ENCODE measurements around the gene TEX12. TPM values are rescaled to one million over a fixed set of nuclear protein-coding genes. Genes with fewer than 3 reads are reported as not detected.

The TEX12 gene
- total RNA-seq, 1 experiment from 2014 or later: not detected

DNA sequence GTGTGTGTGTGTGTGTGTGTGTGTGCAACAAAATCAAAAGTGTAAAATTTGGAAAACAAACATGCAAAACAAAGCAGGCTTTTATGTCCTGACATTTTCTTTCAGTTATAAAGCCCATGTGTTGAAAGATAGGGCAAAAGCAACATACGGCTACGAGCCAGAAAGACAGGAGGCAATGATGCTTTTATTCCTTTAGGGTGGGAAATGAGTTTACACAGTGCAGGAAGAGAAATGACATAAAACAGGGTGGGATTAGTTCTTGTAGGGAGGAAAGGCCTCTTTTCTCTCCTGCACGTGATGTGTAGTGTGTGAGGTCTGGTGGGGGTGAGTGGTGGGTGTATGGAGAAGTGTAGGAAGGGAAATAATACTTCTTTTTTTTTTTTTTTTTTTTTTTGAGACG is 32.7 kb upstream of the TEX12 start:
- no peaks in the 10 kb centered on the region for H3K79me2 ChIP-seq (ENCODE audit: low read length)
- H3K9ac ChIP-seq (ENCODE audit: low read length): no peak overlapping the region

DNA sequence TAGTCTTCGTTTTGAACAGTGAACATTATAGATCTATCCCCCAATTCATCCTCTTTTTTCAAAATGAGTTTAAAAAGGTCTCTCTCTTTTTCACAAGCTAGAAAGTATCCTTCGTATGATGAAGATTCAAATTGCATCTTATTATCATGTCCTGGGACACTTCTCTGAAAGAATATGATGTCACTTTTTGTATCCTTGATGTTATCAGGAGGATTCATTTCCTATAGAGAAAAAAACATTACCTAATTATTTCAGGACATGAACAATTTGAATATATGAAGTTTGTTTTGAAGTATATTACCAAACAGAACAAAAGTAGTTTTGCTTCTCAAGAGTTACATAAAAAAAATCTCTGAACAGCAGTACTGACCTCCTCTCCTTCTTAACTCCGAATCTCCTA is 23.6 kb upstream of the TEX12 start:
- no peaks in the 10 kb centered on the region for H3K36me3 ChIP-seq (ENCODE audit: insufficient read depth, low read length)
- H3K79me2 ChIP-seq (ENCODE audit: low read length): no peaks in the 10 kb centered on the region
- H3K9me3 ChIP-seq (ENCODE audit: low read length): no peaks in the 10 kb centered on the region
- H2AFZ ChIP-seq (ENCODE audit: low read length): no peak overlapping the region
- no peak overlapping the region for H3K27ac ChIP-seq (ENCODE audit: low read length)
- no peaks in the 10 kb centered on the region for H4K20me1 ChIP-seq (ENCODE audit: insufficient read depth, low read depth, low read length)
- H3K9ac ChIP-seq (ENCODE audit: low read length): no peak overlapping the region
- no peak overlapping the region for H3K4me2 ChIP-seq (ENCODE audit: low read depth, low read length, poor library complexity, severe bottlenecking)
- DNase-seq: no peak
- no peaks in the 10 kb centered on the region for H3K9me2 ChIP-seq (replicated peaks; ENCODE audit: insufficient read depth, low read length)
- H3K27me3 ChIP-seq (ENCODE audit: low read length): no peaks in the 10 kb centered on the region
- H3K4me1 ChIP-seq (ENCODE audit: low read length): no peaks in the 10 kb centered on the region
- no peak overlapping the region for H3K4me3 ChIP-seq (ENCODE audit: low read length)

More for the DNA sequence above, 32.7 kb upstream of the TEX12 start:
- H3K27me3 ChIP-seq (ENCODE audit: low read length): no peaks in the 10 kb centered on the region
- H4K20me1 ChIP-seq (ENCODE audit: insufficient read depth, low read depth, low read length): no peaks in the 10 kb centered on the region
- no peak overlapping the region for H3K4me3 ChIP-seq (ENCODE audit: low read length)
- H3K4me1 ChIP-seq (ENCODE audit: low read length): no peaks in the 10 kb centered on the region
- H3K4me2 ChIP-seq (ENCODE audit: low read depth, low read length, poor library complexity, severe bottlenecking): no peak overlapping the region
- H2AFZ ChIP-seq (ENCODE audit: low read length): no peak overlapping the region
- DNase-seq: no peak
- H3K9me3 ChIP-seq (ENCODE audit: low read length): no peaks in the 10 kb centered on the region
- no peak overlapping the region for H3K27ac ChIP-seq (ENCODE audit: low read length)
- no peaks in the 10 kb centered on the region for H3K36me3 ChIP-seq (ENCODE audit: insufficient read depth, low read length)
- no peaks in the 10 kb centered on the region for H3K9me2 ChIP-seq (replicated peaks; ENCODE audit: insufficient read depth, low read length)

DNA sequence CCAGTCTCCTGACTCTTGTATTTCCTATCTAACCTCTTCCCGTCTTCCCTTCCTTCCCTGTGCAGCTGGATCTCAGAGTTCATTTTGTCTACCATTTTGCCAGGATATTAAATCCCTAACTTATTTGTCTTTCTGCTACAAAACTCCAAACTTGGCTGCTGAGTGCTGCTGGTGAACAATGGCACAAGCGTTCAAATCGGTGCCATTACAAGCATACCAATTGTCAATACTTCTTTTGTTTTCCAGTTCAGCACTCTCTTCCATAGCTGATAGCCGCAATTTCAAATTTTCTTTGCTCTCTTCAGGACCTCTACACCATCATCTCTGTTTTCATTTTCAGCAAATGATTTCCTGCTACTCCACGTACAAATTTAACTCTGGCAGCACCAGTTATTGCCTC is 16.7 kb upstream of the TEX12 start:
- Histone ChIP-seq H2AFZ (ENCODE audit: low read length) (no peak overlapping the region), H3K4me3 (ENCODE audit: low read length) (no peak overlapping the region), H3K79me2 (ENCODE audit: low read length) (no peaks in the 10 kb centered on the region), H3K9me2 (replicated peaks; ENCODE audit: insufficient read depth, low read length) (no peaks in the 10 kb centered on the region), H4K20me1 (ENCODE audit: insufficient read depth, low read depth, low read length) (no peaks in the 10 kb centered on the region), H3K4me2 (ENCODE audit: low read depth, low read length, poor library complexity, severe bottlenecking) (no peak overlapping the region), H3K27ac (ENCODE audit: low read length) (no peak overlapping the region), H3K27me3 (ENCODE audit: low read length) (no peaks in the 10 kb centered on the region), H3K4me1 (ENCODE audit: low read length) (no peaks in the 10 kb centered on the region), H3K9me3 (ENCODE audit: low read length) (no peaks in the 10 kb centered on the region), H3K9ac (ENCODE audit: low read length) (no peak overlapping the region), H3K36me3 (ENCODE audit: insufficient read depth, low read length) (no peaks in the 10 kb centered on the region)
- DNase-seq: no peak

DNA sequence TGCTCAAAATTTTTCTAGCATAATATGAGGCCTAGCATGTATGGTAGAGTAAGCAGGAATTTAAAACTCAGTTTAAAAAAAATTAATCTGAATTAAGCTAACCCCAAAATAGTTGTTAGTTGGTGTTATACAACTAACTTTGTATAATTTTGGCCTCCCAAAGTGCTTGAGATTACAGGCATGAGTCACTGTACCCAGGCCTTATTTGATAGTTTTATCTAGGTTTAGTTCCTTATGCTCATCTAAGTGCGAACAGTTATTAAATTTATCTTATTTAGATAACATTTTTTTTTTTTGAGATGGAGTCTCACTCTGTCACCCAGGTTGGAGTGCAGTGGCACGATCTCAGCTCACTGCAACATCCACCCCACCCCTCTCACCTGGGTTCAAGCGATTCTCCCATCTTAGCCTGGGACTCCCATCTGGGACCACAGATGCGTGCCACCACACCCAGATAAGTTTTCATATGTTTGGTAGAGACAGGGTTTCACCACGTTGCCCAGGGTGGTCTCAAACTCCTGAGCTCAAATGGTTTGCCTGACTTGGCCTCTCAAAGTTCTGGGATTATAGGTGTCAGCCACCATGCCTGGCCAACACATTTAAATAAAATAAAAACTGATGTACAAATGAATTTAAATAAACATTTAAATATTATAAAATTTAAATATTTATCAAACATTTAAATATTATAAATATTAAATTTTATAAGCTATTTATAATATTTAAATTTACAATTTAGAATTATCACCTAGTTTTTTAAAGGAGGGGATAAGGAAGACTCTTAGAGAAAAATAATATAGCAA is 10.8 kb upstream of the TEX12 start:
- Histone ChIP-seq H3K4me2 (ENCODE audit: low read depth, low read length, poor library complexity, severe bottlenecking) (no peak overlapping the region), H3K9me2 (replicated peaks; ENCODE audit: insufficient read depth, low read length) (no peaks in the 10 kb centered on the region), H3K4me1 (ENCODE audit: low read length) (0 out of 2 replicates have a peak, but pooled peaks cover 5% of the 10 kb centered on the region), H3K36me3 (ENCODE audit: insufficient read depth, low read length) (no peaks in the 10 kb centered on the region), H4K20me1 (ENCODE audit: insufficient read depth, low read depth, low read length) (no peaks in the 10 kb centered on the region), H3K79me2 (ENCODE audit: low read length) (no peaks in the 10 kb centered on the region), H3K9me3 (ENCODE audit: low read length) (no peaks in the 10 kb centered on the region), H3K27ac (ENCODE audit: low read length) (no peak overlapping the region), H2AFZ (ENCODE audit: low read length) (no peak overlapping the region), H3K4me3 (ENCODE audit: low read length) (no peak overlapping the region), H3K27me3 (ENCODE audit: low read length) (no peaks in the 10 kb centered on the region), H3K9ac (ENCODE audit: low read length) (no peak overlapping the region)
- no peak for DNase-seq

DNA sequence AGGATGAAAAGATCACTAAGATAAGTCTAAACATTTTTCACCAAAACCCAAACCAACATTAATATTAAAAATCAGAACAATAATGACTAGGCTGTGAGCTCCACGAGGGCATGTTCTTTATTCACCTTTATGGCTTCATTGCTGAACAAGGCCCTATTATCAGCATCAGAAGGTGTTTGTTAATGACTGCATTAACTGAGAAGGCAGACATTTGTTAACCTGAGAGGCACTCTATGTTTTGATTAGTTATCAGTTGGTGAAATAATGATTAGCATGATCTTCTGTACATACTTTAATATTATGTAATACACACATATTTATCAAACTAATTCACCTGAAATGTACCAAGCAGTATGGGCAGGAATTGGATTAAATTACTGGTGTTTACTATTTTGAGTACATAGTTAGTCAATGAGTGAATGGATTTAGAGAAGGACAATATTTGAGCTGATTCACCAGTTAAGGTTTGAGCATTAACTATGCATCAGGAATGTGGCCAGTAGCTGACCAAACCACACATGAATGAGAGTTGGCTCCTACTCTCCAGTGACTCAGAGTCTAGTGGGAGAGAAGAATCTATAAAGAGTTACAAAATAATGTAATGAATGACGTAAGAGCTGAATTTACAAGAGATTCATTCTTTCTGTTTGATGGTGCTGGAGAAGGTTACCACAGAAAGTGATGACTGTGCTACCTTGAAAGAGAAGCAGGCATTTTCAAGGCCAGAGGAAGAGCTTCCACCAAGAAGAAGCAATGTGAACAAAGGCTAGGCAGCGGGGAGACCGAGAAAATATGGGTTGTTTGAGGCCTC is 10.0 kb upstream of the TEX12 start:
- no peak for DNase-seq
- H3K4me3 ChIP-seq (ENCODE audit: low read length): no peak overlapping the region
- H3K36me3 ChIP-seq (ENCODE audit: insufficient read depth, low read length): no peaks in the 10 kb centered on the region
- H3K4me2 ChIP-seq (ENCODE audit: low read depth, low read length, poor library complexity, severe bottlenecking): no peak overlapping the region
- no peaks in the 10 kb centered on the region for H3K9me2 ChIP-seq (replicated peaks; ENCODE audit: insufficient read depth, low read length)
- H3K79me2 ChIP-seq (ENCODE audit: low read length): no peaks in the 10 kb centered on the region
- H3K9me3 ChIP-seq (ENCODE audit: low read length): no peaks in the 10 kb centered on the region
- H3K27ac ChIP-seq (ENCODE audit: low read length): no peak overlapping the region
- H3K4me1 ChIP-seq (ENCODE audit: low read length): 0 out of 2 replicates have a peak, but pooled peaks cover 5% of the 10 kb centered on the region
- no peak overlapping the region for H2AFZ ChIP-seq (ENCODE audit: low read length)
- H3K27me3 ChIP-seq (ENCODE audit: low read length): no peaks in the 10 kb centered on the region
- H4K20me1 ChIP-seq (ENCODE audit: insufficient read depth, low read depth, low read length): no peaks in the 10 kb centered on the region
- H3K9ac ChIP-seq (ENCODE audit: low read length): no peak overlapping the region

DNA sequence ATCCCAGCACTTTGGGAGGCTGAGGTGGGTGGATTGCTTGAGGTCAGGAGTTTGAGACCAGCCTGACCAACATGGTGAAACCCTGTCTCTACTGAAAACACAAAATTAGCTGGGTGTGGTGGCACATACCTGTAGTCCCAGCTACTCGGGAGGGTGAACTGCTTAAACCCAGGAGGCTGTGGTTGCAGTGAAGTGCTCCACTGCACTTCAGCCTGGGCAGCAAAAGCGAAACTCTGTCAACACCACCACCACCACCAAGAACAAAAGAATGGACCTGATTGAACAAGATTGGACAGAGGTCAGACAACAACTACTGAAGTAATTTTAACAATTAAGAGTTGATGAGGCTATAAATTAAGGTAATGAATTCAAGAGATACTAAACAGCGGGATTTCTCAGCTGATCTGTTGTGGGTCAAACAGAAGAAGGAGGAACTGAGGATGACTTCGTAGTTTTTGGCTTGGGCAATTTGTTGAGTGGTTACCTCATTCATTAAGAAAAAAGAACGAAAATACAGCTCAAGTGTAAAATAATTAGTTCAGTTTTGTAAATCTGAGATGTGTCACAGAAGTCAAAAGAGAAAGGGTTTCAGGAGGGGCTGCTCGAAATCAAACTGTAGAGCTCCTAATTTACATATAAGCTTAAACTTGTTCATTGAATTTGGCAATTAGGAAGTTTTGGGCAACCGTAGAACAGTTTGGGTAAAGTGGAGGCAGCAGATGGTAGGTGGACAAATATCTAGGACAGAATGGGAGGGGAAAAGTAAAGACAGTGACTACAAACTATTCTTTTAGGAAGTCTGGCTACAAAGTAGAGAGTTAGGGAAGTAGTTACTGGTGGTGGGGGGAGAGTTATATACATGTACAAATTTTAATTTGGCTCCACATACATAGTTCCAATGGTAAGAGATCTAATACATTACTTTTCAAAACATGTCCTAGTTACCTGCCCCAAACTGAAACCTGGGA is 7.8 kb upstream of the TEX12 start:
- H3K4me3 ChIP-seq (ENCODE audit: low read length): no peak overlapping the region
- H3K27me3 ChIP-seq (ENCODE audit: low read length): no peaks in the 10 kb centered on the region
- no peaks in the 10 kb centered on the region for H3K9me3 ChIP-seq (ENCODE audit: low read length)
- H3K36me3 ChIP-seq (ENCODE audit: insufficient read depth, low read length): no peaks in the 10 kb centered on the region
- no peaks in the 10 kb centered on the region for H4K20me1 ChIP-seq (ENCODE audit: insufficient read depth, low read depth, low read length)
- no peak overlapping the region for H3K9ac ChIP-seq (ENCODE audit: low read length)
- DNase-seq: peak; percentile 42
- H3K4me1 ChIP-seq (ENCODE audit: low read length): 0 out of 2 replicates have a peak, but pooled peaks cover 5% of the 10 kb centered on the region
- H3K27ac ChIP-seq (ENCODE audit: low read length): no peak overlapping the region
- no peaks in the 10 kb centered on the region for H3K79me2 ChIP-seq (ENCODE audit: low read length)
- H2AFZ ChIP-seq (ENCODE audit: low read length): no peak overlapping the region
- no peaks in the 10 kb centered on the region for H3K9me2 ChIP-seq (replicated peaks; ENCODE audit: insufficient read depth, low read length)
- H3K4me2 ChIP-seq (ENCODE audit: low read depth, low read length, poor library complexity, severe bottlenecking): no peak overlapping the region

DNA sequence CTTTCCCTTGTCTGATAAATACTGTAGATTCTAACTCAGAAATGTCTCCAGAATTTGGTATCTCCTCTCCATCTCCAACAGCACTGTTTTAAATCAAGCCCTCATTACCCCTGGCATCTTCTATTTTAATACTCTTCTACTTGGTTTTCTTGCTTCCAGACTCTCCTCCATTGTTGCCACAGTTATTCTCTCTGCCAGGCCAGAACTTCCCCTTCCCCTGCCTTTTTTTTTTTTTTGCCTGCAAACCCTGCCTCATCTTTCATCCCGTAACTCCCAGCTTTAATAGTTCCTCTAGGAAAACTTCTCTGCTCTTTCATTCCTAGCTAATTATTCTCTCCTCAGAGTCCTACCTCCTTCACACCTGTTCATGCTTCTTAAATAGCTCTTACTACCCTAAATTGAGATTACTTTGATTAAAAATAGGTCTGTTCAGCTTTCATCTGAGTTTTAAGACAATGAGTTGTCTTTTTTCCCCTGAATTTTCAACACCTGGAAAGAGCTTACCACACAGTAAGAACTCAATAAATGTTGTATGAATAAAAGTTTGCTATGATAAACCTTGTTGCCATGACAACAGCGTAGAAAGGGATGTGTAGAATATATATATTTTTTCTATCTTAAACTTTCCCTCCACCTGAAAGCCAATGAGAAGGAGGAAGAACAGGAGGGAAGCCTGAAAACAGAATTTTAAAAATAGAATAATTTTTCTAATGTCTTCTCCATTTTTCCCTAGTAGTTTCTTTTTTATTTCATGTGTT is 6.9 kb upstream of the TEX12 start:
- no peaks in the 10 kb centered on the region for H4K20me1 ChIP-seq (ENCODE audit: insufficient read depth, low read depth, low read length)
- H2AFZ ChIP-seq (ENCODE audit: low read length): no peak overlapping the region
- no peak overlapping the region for H3K27ac ChIP-seq (ENCODE audit: low read length)
- no peaks in the 10 kb centered on the region for H3K9me2 ChIP-seq (replicated peaks; ENCODE audit: insufficient read depth, low read length)
- H3K4me2 ChIP-seq (ENCODE audit: low read depth, low read length, poor library complexity, severe bottlenecking): no peak overlapping the region
- no peak overlapping the region for H3K4me3 ChIP-seq (ENCODE audit: low read length)
- H3K4me1 ChIP-seq (ENCODE audit: low read length): 0 out of 2 replicates have a peak, but pooled peaks cover 5% of the 10 kb centered on the region
- DNase-seq: no peak
- H3K9ac ChIP-seq (ENCODE audit: low read length): no peak overlapping the region
- H3K79me2 ChIP-seq (ENCODE audit: low read length): no peaks in the 10 kb centered on the region
- H3K27me3 ChIP-seq (ENCODE audit: low read length): no peaks in the 10 kb centered on the region
- no peaks in the 10 kb centered on the region for H3K9me3 ChIP-seq (ENCODE audit: low read length)
- H3K36me3 ChIP-seq (ENCODE audit: insufficient read depth, low read length): no peaks in the 10 kb centered on the region

Data from Karpas-422 (cell line).